IgD-negative memory B cell (primary cell): ENCODE results near the gene FMN1. TPM values are rescaled to one million over a fixed set of nuclear protein-coding genes. Genes with fewer than 3 reads are reported as not detected.

Source experiments
- H3K27ac Mint-ChIP-seq, 3 donors: one replicate each; pipeline ENCODE4 v1.8.0; 2020 to 2022; ENCODE audit warnings: mild to moderate bottlenecking in 3 of 3, mixed read lengths in 3 of 3, moderate library complexity in 1 of 3
- H3K27me3 Mint-ChIP-seq: one replicate; pipeline ENCODE4 v1.8.0; 2021; ENCODE audit warnings: mixed read lengths
- H3K36me3 Mint-ChIP-seq: one replicate; pipeline ENCODE4 v1.8.0; 2020; ENCODE audit warnings: mild to moderate bottlenecking, mixed read lengths
- H3K4me1 Mint-ChIP-seq, 3 donors: one replicate each; pipeline ENCODE4 v1.8.0; 2020 to 2022; ENCODE audit warnings: mixed read lengths in 3 of 3, mild to moderate bottlenecking in 1 of 3
- H3K4me3 Mint-ChIP-seq, 4 donors: one replicate each; pipeline ENCODE4 v1.8.0; 2020 to 2022; ENCODE audit warnings: mild to moderate bottlenecking in 4 of 4, mixed read lengths in 4 of 4, moderate library complexity in 3 of 4
- H3K9me3 Mint-ChIP-seq, 3 donors: one replicate each; pipeline ENCODE4 v1.8.0; 2020 to 2021; ENCODE audit warnings: mixed read lengths in 3 of 3, mild to moderate bottlenecking in 1 of 3
- polyA plus RNA-seq: library from polyadenylated mRNA; unstranded; fragments of 300-500 nt; fragmentation: Illumina TruSeq; gene quantifications from one replicate; pipeline ENCODE4 v1.2.3, GENCODE V29; 2021

The FMN1 gene
- polyA plus RNA-seq, 1 donor from 2014 or later, result not detected

- Mint-ChIP-seq H3K9me3 (no peaks in the 10 kb centered on the region), H3K36me3 (peaks cover 2% of the 10 kb centered on the region), H3K4me1 (peaks cover 0 to 2% (median 0%) of the 10 kb centered on the region in 3 donors), H3K27ac (no peak overlapping the region), H3K4me3 (no peak overlapping the region), H3K27me3 (peaks cover 3% of the 10 kb centered on the region)
Observed at GRCh38 chr15:33182278-33182905, 12.1 kb downstream of the FMN1 start.

GRCh38 chr15:33179874-33180273 lies 14.6 kb downstream of the FMN1 start:
- peaks cover 5% of the 10 kb centered on the region for H3K27me3 Mint-ChIP-seq
- H3K9me3 Mint-ChIP-seq, result no peaks in the 10 kb centered on the region
- no peak overlapping the region for H3K4me3 Mint-ChIP-seq
- H3K36me3 Mint-ChIP-seq, result peaks cover 4% of the 10 kb centered on the region
- no peak overlapping the region for H3K27ac Mint-ChIP-seq
- H3K4me1 Mint-ChIP-seq, result no peaks in the 10 kb centered on the region

DNA sequence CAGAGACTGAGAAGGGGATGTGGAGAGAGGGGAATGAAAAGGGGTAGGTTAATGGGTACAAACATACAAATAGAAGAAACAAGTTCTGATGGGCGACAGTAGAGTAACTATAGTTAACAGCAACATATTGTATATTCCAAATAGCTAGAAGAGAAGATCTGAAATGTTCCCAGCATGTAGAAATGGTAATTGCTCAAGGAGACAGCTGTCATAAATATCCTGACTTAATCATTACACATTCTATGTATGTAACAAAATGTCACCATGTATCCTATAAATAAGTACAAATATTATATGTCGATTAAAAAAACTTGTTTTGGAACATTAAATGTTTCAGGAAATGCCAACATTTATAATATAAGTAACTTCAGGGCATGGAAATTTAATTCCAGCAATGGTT lies 23.3 kb downstream of the FMN1 start:
- Mint-ChIP-seq H3K4me3 (no peak overlapping the region), H3K27me3 (peaks cover 8% of the 10 kb centered on the region), H3K27ac (no peak overlapping the region), H3K36me3 (no peaks in the 10 kb centered on the region), H3K4me1 (peaks cover 0 to 2% (median 0%) of the 10 kb centered on the region in 3 donors), H3K9me3 (peaks cover 0 to 5% (median 0%) of the 10 kb centered on the region in 3 donors)

- Mint-ChIP-seq H3K27me3 (peaks cover 8% of the 10 kb centered on the region), H3K9me3 (peaks cover 0 to 5% (median 0%) of the 10 kb centered on the region in 3 donors), H3K4me3 (no peak overlapping the region), H3K4me1 (peaks cover 0 to 2% (median 0%) of the 10 kb centered on the region in 3 donors), H3K27ac (no peak overlapping the region), H3K36me3 (no peaks in the 10 kb centered on the region)
Observed at GRCh38 chr15:33169625-33170024, 24.9 kb downstream of the FMN1 start.

- Mint-ChIP-seq H3K36me3 (no peaks in the 10 kb centered on the region), H3K9me3 (peaks cover 0 to 5% (median 0%) of the 10 kb centered on the region in 3 donors), H3K27me3 (peaks cover 8% of the 10 kb centered on the region), H3K4me3 (no peak overlapping the region), H3K27ac (no peak overlapping the region), H3K4me1 (peaks cover 0 to 2% (median 0%) of the 10 kb centered on the region in 3 donors)
Observed at GRCh38 chr15:33168444-33168843, 26.1 kb downstream of the FMN1 start.

- Mint-ChIP-seq H3K27me3 (peaks cover 18% of the 10 kb centered on the region), H3K36me3 (no peaks in the 10 kb centered on the region), H3K4me3 (no peak overlapping the region), H3K27ac (no peak overlapping the region), H3K4me1 (peaks cover 0 to 9% (median 4%) of the 10 kb centered on the region in 3 donors), H3K9me3 (peaks cover 0 to 3% (median 0%) of the 10 kb centered on the region in 3 donors)
Observed at GRCh38 chr15:33163816-33164215, 30.7 kb downstream of the FMN1 start.

- no peak overlapping the region for H3K27ac Mint-ChIP-seq
- H3K9me3 Mint-ChIP-seq, result no peaks in the 10 kb centered on the region
- no peaks in the 10 kb centered on the region for H3K36me3 Mint-ChIP-seq
- no peak overlapping the region for H3K4me3 Mint-ChIP-seq
- peaks cover 23% of the 10 kb centered on the region for H3K27me3 Mint-ChIP-seq
- H3K4me1 Mint-ChIP-seq, result peaks cover 0 to 9% (median 4%) of the 10 kb centered on the region in 3 donors
Observed at GRCh38 chr15:33161209-33161608, 33.3 kb downstream of the FMN1 start.

DNA sequence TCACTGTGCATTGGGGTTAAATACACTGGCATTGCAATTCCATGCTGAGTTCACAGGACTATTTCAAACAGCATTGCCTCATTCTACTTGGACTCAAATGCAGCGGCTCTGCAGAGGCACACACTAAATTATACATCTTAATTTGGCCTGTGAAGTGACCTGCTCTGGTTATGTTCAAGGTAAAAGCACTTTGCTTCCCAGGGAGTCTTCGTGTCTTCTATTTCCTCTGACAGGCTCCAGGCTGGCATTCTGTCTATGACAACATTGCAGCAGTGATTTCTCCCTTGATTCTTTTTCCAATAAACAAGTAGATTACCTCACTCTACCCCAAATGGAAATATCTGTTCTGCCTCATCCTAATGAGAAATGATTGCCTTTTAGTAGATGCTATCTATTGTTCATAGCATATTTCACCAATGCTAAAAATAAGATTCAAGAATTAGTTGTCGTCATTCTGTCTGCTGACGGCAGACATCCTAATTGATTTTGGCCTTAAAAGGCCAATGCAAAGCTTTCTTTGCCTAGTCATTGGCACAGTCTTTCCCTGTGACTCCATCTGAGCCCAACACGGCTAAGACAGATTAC lies 33.8 kb downstream of the FMN1 start:
- H3K9me3 Mint-ChIP-seq, result no peaks in the 10 kb centered on the region

GRCh38 chr15:33159726-33160453 lies 34.6 kb downstream of the FMN1 start:
- Mint-ChIP-seq H3K4me1 (peaks cover 0 to 9% (median 4%) of the 10 kb centered on the region in 3 donors), H3K36me3 (peaks cover 2% of the 10 kb centered on the region), H3K4me3 (no peak overlapping the region), H3K27me3 (peaks cover 25% of the 10 kb centered on the region), H3K27ac (no peak overlapping the region), H3K9me3 (no peaks in the 10 kb centered on the region)

More for the DNA sequence above, 33.8 kb downstream of the FMN1 start:
- H3K36me3 Mint-ChIP-seq, result peaks cover 2% of the 10 kb centered on the region
- H3K27me3 Mint-ChIP-seq, result peaks cover 23% of the 10 kb centered on the region
- H3K4me3 Mint-ChIP-seq, result no peak overlapping the region
- H3K27ac Mint-ChIP-seq, result no peak overlapping the region
- peaks cover 0 to 9% (median 4%) of the 10 kb centered on the region in 3 donors for H3K4me1 Mint-ChIP-seq

- peaks cover 32% of the 10 kb centered on the region for H3K27me3 Mint-ChIP-seq
- H3K4me1 Mint-ChIP-seq, result peaks cover 0 to 12% (median 4%) of the 10 kb centered on the region in 3 donors
- peaks cover 2% of the 10 kb centered on the region for H3K36me3 Mint-ChIP-seq
- no peaks in the 10 kb centered on the region for H3K9me3 Mint-ChIP-seq
- no peak overlapping the region for H3K27ac Mint-ChIP-seq
- no peak overlapping the region for H3K4me3 Mint-ChIP-seq
Observed at GRCh38 chr15:33158366-33158765, 36.1 kb downstream of the FMN1 start.

DNA sequence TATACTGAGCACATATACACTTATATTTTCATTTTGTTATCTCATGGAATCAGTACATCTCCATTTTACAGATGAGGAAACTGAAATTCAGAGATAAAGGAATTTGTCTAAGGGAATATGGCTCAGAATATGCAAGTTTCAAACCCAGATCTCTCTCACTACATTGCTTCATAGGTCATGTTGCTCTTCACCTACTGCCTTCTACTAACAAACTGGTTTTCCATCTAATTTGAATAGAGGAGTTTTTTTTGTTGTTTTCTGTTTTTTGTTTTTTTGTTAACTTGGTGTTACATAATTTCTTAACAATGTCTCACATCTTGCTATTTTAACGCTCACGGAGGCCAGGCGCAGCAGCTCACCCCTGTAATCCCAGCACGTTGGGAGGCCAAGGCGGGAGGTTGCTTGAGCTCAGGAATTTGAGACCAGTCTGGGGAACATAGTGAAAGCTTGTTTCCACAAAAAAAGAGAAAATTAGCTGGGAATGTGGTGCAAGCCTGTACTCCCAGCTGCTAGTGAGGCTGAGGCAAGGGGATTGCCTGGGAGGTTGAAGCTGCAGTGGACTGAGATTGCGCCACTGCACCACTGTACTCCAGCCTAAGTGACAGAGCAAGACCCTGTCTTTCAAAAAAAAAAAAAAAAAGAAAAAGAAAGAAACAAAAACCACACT lies 37.0 kb downstream of the FMN1 start:
- Mint-ChIP-seq H3K27me3 (peaks cover 29% of the 10 kb centered on the region), H3K4me3 (no peak overlapping the region), H3K27ac (no peak overlapping the region), H3K36me3 (peaks cover 2% of the 10 kb centered on the region), H3K9me3 (no peaks in the 10 kb centered on the region), H3K4me1 (peaks cover 0 to 11% (median 3%) of the 10 kb centered on the region in 3 donors)

GRCh38 chr15:33155691-33156420 lies 38.7 kb downstream of the FMN1 start:
- Mint-ChIP-seq H3K4me1 (peaks cover 0 to 11% (median 3%) of the 10 kb centered on the region in 3 donors), H3K27me3 (peaks cover 22% of the 10 kb centered on the region), H3K9me3 (no peaks in the 10 kb centered on the region), H3K36me3 (peaks cover 2% of the 10 kb centered on the region), H3K4me3 (no peak overlapping the region), H3K27ac (peak overlapping the region in 1 of 3 donors; percentile 61)

DNA sequence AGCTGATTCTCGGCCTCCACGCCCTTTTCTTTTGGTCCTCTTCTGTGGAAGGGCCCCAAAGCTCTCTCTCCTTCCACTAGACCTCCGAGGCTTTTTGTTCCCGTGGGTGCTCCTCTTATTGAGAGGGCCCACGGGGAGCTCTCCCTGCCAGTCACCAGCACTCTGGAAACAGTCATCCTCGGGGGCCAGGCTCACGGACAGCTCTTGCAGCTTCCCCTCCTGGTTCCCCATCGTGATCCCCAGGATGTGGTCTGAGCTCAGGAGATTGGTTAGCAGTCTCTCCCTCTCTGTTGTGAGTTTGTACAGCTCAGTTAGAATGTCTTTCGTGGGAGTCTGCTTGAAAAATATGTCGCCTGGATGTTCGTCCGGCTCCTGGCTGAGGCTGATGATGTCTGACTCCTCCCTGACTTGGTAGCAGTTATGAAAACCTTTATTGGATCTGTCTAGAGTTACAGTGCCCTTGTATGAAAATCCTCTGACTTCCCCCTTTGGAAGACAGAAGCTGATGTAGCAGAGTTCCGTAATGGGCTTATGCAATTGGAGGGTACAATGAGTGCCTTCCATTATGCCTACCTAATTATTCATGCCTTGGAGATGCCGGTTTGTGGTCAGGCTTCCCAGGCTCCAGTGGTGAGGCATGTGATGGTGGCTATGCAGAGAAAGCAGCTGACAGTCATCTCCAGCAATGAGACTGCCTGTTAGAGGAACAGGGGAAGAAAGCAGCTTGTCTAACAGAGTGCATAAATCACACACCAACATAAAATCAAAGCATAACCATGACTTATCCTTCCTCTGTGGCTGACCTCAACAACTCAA lies 40.0 kb downstream of the FMN1 start:
- H3K4me3 Mint-ChIP-seq, result no peak overlapping the region
- no peak overlapping the region for H3K27ac Mint-ChIP-seq
- H3K27me3 Mint-ChIP-seq, result peaks cover 22% of the 10 kb centered on the region
- H3K36me3 Mint-ChIP-seq, result peaks cover 2% of the 10 kb centered on the region
- H3K9me3 Mint-ChIP-seq, result no peaks in the 10 kb centered on the region
- H3K4me1 Mint-ChIP-seq, result peaks cover 0 to 8% (median 2%) of the 10 kb centered on the region in 3 donors

GRCh38 chr15:33153548-33153947 lies 41.0 kb downstream of the FMN1 start:
- H3K27me3 Mint-ChIP-seq, result peaks cover 22% of the 10 kb centered on the region
- H3K9me3 Mint-ChIP-seq, result no peaks in the 10 kb centered on the region
- H3K36me3 Mint-ChIP-seq, result peaks cover 2% of the 10 kb centered on the region
- no peak overlapping the region for H3K27ac Mint-ChIP-seq
- H3K4me1 Mint-ChIP-seq, result peaks cover 0 to 6% (median 0%) of the 10 kb centered on the region in 3 donors
- H3K4me3 Mint-ChIP-seq, result no peak overlapping the region
